Measurements from ENCODE around the gene INCA1. TPM values are rescaled to one million over a fixed set of nuclear protein-coding genes. Genes with fewer than 3 reads are reported as not detected.

INCA1 gene
- total RNA-seq, 2 donors from 2014 or later: 0.99 to 1.7 TPM

GRCh38 chr17:4970273-4970672 lies 27.0 kb downstream of the INCA1 start:
- no peak for DNase-seq
- Mint-ChIP-seq H3K4me1 (peaks cover 28% of the 10 kb centered on the region), H3K36me3 (ENCODE audit: low read depth) (peaks cover 24% of the 10 kb centered on the region), H3K27ac (no peak overlapping the region), H3K27me3 (ENCODE audit: insufficient read depth) (peaks cover 22% of the 10 kb centered on the region), H3K4me3 (no peak overlapping the region), H3K9me3 (peaks cover 10% of the 10 kb centered on the region)
- no peaks in the 10 kb centered on the region for H3K27me3 ChIP-seq (ENCODE audit: control insufficient read depth, insufficient read depth, low read length, poor library complexity, severe bottlenecking)
- no peak overlapping the region for H3K9ac ChIP-seq (ENCODE audit: extremely low read depth, low read length, poor library complexity, severe bottlenecking)
- peaks cover 49% of the 10 kb centered on the region for H3K36me3 ChIP-seq (ENCODE audit: control insufficient read depth, insufficient read depth, low read length)
- H3K4me1 ChIP-seq (ENCODE audit: control insufficient read depth, insufficient read depth, low read length): peaks cover 6% of the 10 kb centered on the region
- 97 to 100% methylated on average over 3 to 8 of the region's 8 CpGs for WGBS, 2 experiments (ENCODE audit: insufficient coverage in 1 of 2, insufficient read length in 1 of 2)
- H3K9me3 ChIP-seq (ENCODE audit: control insufficient read depth, low read length): peaks cover 3% of the 10 kb centered on the region
- no peak overlapping the region for H3K4me3 ChIP-seq (ENCODE audit: low read length)
- no peak for TF ChIP-seq CTCF (conservative IDR thresholded peaks at IDR 0.05)
- no peak overlapping the region for H3K27ac ChIP-seq (ENCODE audit: low read depth, low read length)

GRCh38 chr17:4969551-4970173 lies 27.7 kb downstream of the INCA1 start:
- Histone ChIP-seq H3K27me3 (ENCODE audit: control insufficient read depth, insufficient read depth, low read length, poor library complexity, severe bottlenecking) (no peaks in the 10 kb centered on the region), H3K4me1 (ENCODE audit: control insufficient read depth, insufficient read depth, low read length) (peaks cover 6% of the 10 kb centered on the region), H3K4me3 (ENCODE audit: low read length) (peak overlapping the region; percentile 90), H3K27ac (ENCODE audit: low read depth, low read length) (no peak overlapping the region), H3K36me3 (ENCODE audit: control insufficient read depth, insufficient read depth, low read length) (peaks cover 52% of the 10 kb centered on the region), H3K9ac (ENCODE audit: extremely low read depth, low read length, poor library complexity, severe bottlenecking) (peak overlapping the region; percentile 79), H3K9me3 (ENCODE audit: control insufficient read depth, low read length) (peaks cover 5% of the 10 kb centered on the region)
- no peak for TF ChIP-seq CTCF (conservative IDR thresholded peaks at IDR 0.05)
- 84 to 85% methylated on average over 11 to 16 of the region's 16 CpGs for WGBS, 2 experiments (ENCODE audit: insufficient coverage in 1 of 2, insufficient read length in 1 of 2)
- Mint-ChIP-seq H3K27me3 (ENCODE audit: insufficient read depth) (peaks cover 16% of the 10 kb centered on the region), H3K9me3 (peaks cover 12% of the 10 kb centered on the region), H3K27ac (no peak overlapping the region), H3K4me3 (no peak overlapping the region), H3K36me3 (ENCODE audit: low read depth) (peaks cover 27% of the 10 kb centered on the region), H3K4me1 (peaks cover 28% of the 10 kb centered on the region)
- peak; percentile 63 for DNase-seq

- peak; percentile 68 for DNase-seq
- Histone ChIP-seq H3K4me3 (ENCODE audit: low read length) (peak overlapping the region; percentile 90), H3K27ac (ENCODE audit: low read depth, low read length) (peak overlapping the region; percentile 29), H3K9me3 (ENCODE audit: control insufficient read depth, low read length) (peaks cover 5% of the 10 kb centered on the region), H3K27me3 (ENCODE audit: control insufficient read depth, insufficient read depth, low read length, poor library complexity, severe bottlenecking) (no peaks in the 10 kb centered on the region), H3K4me1 (ENCODE audit: control insufficient read depth, insufficient read depth, low read length) (peaks cover 6% of the 10 kb centered on the region), H3K9ac (ENCODE audit: extremely low read depth, low read length, poor library complexity, severe bottlenecking) (peak overlapping the region; percentile 79), H3K36me3 (ENCODE audit: control insufficient read depth, insufficient read depth, low read length) (peaks cover 52% of the 10 kb centered on the region)
- no peak overlapping the region for H3K27ac Mint-ChIP-seq
- WGBS, 2 experiments (ENCODE audit: insufficient coverage in 1 of 2, insufficient read length in 1 of 2): 39 to 40% methylated on average over 9 to 15 of the region's 15 CpGs
- H3K9me3 Mint-ChIP-seq: peaks cover 12% of the 10 kb centered on the region
- peaks cover 29% of the 10 kb centered on the region for H3K36me3 Mint-ChIP-seq (ENCODE audit: low read depth)
- TF ChIP-seq CTCF (conservative IDR thresholded peaks at IDR 0.05): no peak
- H3K4me1 Mint-ChIP-seq: peaks cover 28% of the 10 kb centered on the region
- H3K27me3 Mint-ChIP-seq (ENCODE audit: insufficient read depth): peaks cover 10% of the 10 kb centered on the region
- H3K4me3 Mint-ChIP-seq: no peak overlapping the region
Observed at GRCh38 chr17:4969047-4969550, 28.2 kb downstream of the INCA1 start.
